Measurements from ENCODE around the gene RAF1. TPM values are rescaled to one million over a fixed set of nuclear protein-coding genes. Genes with fewer than 3 reads are reported as not detected.
A peak's percentile ranks its signal among the peaks of the same experiment; 100 is the strongest.

Gene RAF1
- total and polyA plus RNA-seq, 2 donors (not counting 1 experiment from before 2014, with no cell fraction given), result 84.3 to 126 TPM

DNA sequence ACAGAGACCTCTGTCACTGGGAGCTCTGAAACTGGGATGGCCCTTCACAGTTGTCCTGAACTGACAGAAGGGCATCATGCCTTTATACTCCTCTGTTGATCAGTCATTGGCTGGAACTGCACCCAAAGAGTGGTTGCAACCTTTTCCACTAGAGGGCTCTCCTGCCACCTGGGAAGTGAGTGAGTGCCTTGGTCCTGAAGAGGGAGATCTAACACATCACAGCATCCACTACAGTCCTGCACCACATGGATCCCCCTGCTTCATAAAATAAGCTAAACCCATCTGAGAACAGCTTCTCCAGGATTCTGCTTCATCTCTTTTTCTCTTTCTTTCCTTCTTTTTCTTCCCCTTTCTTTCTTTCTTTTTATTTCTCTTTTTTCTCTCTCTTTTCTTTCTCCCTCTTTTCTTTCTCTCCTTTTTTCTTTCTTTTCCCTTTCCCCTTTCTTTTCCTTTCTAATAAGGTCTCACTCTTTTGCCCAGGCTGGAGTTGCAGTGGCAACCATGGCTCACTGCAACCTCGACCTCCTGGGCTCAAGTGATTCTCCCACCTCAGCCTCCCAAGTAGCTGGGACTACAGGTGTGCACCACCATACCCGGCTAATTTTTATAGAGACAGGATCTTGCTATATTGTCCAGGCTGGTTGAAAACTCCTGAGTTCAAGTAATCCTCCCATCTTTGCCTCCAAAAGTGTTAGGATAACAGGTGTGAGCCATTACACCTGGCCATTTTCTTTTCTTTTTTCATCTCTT lies 42.8 kb upstream of the RAF1 start:
- Histone ChIP-seq H3K9me3 (ENCODE audit: control extremely low read depth in 1 of 3, control insufficient read depth in 2 of 3, insufficient read depth in 1 of 3, low read length in 2 of 3) (no peaks in the 10 kb centered on the region), H3K79me2 (ENCODE audit: control insufficient read depth, insufficient read depth, low read length) (no peaks in the 10 kb centered on the region), H3K36me3 (replicated peaks in 1 of 2; ENCODE audit: control extremely low read depth in 1 of 2, control insufficient read depth in 1 of 2, extremely low read depth in 1 of 2, insufficient read depth in 2 of 2, low read length in 1 of 2) (no peaks in the 10 kb centered on the region), H3K9ac (ENCODE audit: low read length) (no peak overlapping the region), H2AFZ (ENCODE audit: insufficient read depth, low read depth, low read length, poor library complexity, severe bottlenecking) (no peak overlapping the region), H3K4me2 (replicated peaks; ENCODE audit: low read depth, low read length, poor library complexity, severe bottlenecking) (no peak overlapping the region), H3K27me3 (replicated peaks in 1 of 4; ENCODE audit: control extremely low read depth in 1 of 4, control insufficient read depth in 3 of 4, insufficient read depth in 4 of 4, low read length in 3 of 4) (peaks cover 0 to 7% (median 0%) of the 10 kb centered on the region in 4 experiments), H4K20me1 (ENCODE audit: control insufficient read depth, insufficient read depth, low read length, poor library complexity, severe bottlenecking) (no peaks in the 10 kb centered on the region), H3K27ac (ENCODE audit: low read length in 2 of 2) (no peak overlapping the region), H3K4me3 (ENCODE audit: control extremely low read depth in 1 of 5, extremely low read depth in 1 of 5, insufficient read depth in 1 of 5, low read depth in 2 of 5, low read length in 4 of 5) (no peak overlapping the region), H3K4me1 (ENCODE audit: control insufficient read depth in 2 of 2, insufficient read depth in 2 of 2, low read length in 2 of 2) (no peaks in the 10 kb centered on the region)
- intact Hi-C loops (cut with micrococcal nuclease), result loop anchor here (1.0 to 5.0 kb wide), 4 partner anchors 14 to 185 kb away; partner anchors contain the start of genes RAF1 and RPL32
- CTCF ChIA-PET, result interaction anchor here (0.5 to 4.3 kb wide), 12 partner anchors 9 to 187 kb away, joined by 3 to 25 read pairs (median 4); partner anchors contain the start of gene RPL32
- Mint-ChIP-seq H3K27me3 (peaks cover 8% of the 10 kb centered on the region), H3K9me3 (ENCODE audit: insufficient read depth) (no peaks in the 10 kb centered on the region), H3K4me3 (no peak overlapping the region), H3K27ac (no peak overlapping the region), H3K4me1 (peaks cover 1% of the 10 kb centered on the region)
- DNase-seq (peak; percentile 67), ATAC-seq (ENCODE audit: low read depth) (peak; percentile 97)
- no peak for TF ChIP-seq EZH2 (IDR thresholded peaks at IDR 0.05; ENCODE audit: borderline replicate concordance, insufficient read depth, low read depth, low read length, poor library complexity, severe bottlenecking)
- TF ChIP-seq CTCF (IDR thresholded peaks at IDR 0.05), result peak; percentile 77
- 60% methylated on average over 1 of the region's 2 CpGs for WGBS (ENCODE audit: insufficient coverage)
- POLR2A ChIA-PET, result no interaction called here

GRCh38 chr3:12705981-12706380 lies 42.1 kb upstream of the RAF1 start:
- Mint-ChIP-seq H3K4me1 (peaks cover 1% of the 10 kb centered on the region), H3K27me3 (peaks cover 8% of the 10 kb centered on the region), H3K4me3 (no peak overlapping the region), H3K27ac (no peak overlapping the region), H3K9me3 (ENCODE audit: insufficient read depth) (no peaks in the 10 kb centered on the region)
- Histone ChIP-seq H3K79me2 (ENCODE audit: control insufficient read depth, insufficient read depth, low read length) (no peaks in the 10 kb centered on the region), H3K27ac (ENCODE audit: low read length in 2 of 2) (no peak overlapping the region), H2AFZ (ENCODE audit: insufficient read depth, low read depth, low read length, poor library complexity, severe bottlenecking) (no peak overlapping the region), H3K27me3 (replicated peaks in 1 of 4; ENCODE audit: control extremely low read depth in 1 of 4, control insufficient read depth in 3 of 4, insufficient read depth in 4 of 4, low read length in 3 of 4) (peaks cover 0 to 7% (median 0%) of the 10 kb centered on the region in 4 experiments), H3K4me2 (replicated peaks; ENCODE audit: low read depth, low read length, poor library complexity, severe bottlenecking) (no peak overlapping the region), H3K9ac (ENCODE audit: low read length) (no peak overlapping the region), H3K4me1 (ENCODE audit: control insufficient read depth in 2 of 2, insufficient read depth in 2 of 2, low read length in 2 of 2) (no peaks in the 10 kb centered on the region), H3K4me3 (ENCODE audit: control extremely low read depth in 1 of 5, extremely low read depth in 1 of 5, insufficient read depth in 1 of 5, low read depth in 2 of 5, low read length in 4 of 5) (no peak overlapping the region), H3K36me3 (replicated peaks in 1 of 2; ENCODE audit: control extremely low read depth in 1 of 2, control insufficient read depth in 1 of 2, extremely low read depth in 1 of 2, insufficient read depth in 2 of 2, low read length in 1 of 2) (no peaks in the 10 kb centered on the region), H3K9me3 (ENCODE audit: control extremely low read depth in 1 of 3, control insufficient read depth in 2 of 3, insufficient read depth in 1 of 3, low read length in 2 of 3) (no peaks in the 10 kb centered on the region), H4K20me1 (ENCODE audit: control insufficient read depth, insufficient read depth, low read length, poor library complexity, severe bottlenecking) (no peaks in the 10 kb centered on the region)
- WGBS (ENCODE audit: insufficient coverage), result no CpG with 5 or more reads among the region's 1 CpG
- DNase-seq, result no peak
- no peak for ATAC-seq (ENCODE audit: low read depth)
- POLR2A ChIA-PET, result no interaction called here
- intact Hi-C loops (cut with micrococcal nuclease), result loop anchor here (1.0 to 5.0 kb wide), 4 partner anchors 14 to 185 kb away; partner anchors contain the start of genes RAF1 and RPL32
- no peak for TF ChIP-seq CTCF (IDR thresholded peaks at IDR 0.05)
- no peak for TF ChIP-seq EZH2 (IDR thresholded peaks at IDR 0.05; ENCODE audit: borderline replicate concordance, insufficient read depth, low read depth, low read length, poor library complexity, severe bottlenecking)
- CTCF ChIA-PET, result interaction anchor here (0.9 to 4.3 kb wide), 7 partner anchors 10 to 188 kb away, joined by 3 to 25 read pairs (median 13); partner anchors contain the start of gene RPL32

All from B cell (primary cell).